Measurements from ENCODE around the gene ARL6IP6. TPM values are rescaled to one million over a fixed set of nuclear protein-coding genes. Genes with fewer than 3 reads are reported as not detected.

Gene ARL6IP6
- total RNA-seq, result 10 to 100 TPM; 17.5 to 28.5 (median 23.6) TPM

GRCh38 chr2:152718076-152718908 lies at the start of gene ARL6IP6:
TSS of gene ARL6IP6 (plus strand) at chr2:152718620. CDS start at chr2:152718625, 5 bp downstream.
- Histone ChIP-seq H3K36me3 (peaks cover 0 to 14% (median 7%) of the 10 kb centered on the region in 3 donors), H3K9me3 (no peaks in the 10 kb centered on the region), H3K4me1 (peaks cover 0 to 76% (median 19%) of the 10 kb centered on the region in 4 donors), H3K27me3 (no peaks in the 10 kb centered on the region), H3K27ac (peak within 1 kb of the TSS; percentile 94 to 99 (median 96)), H3K4me3 (peak within 1 kb of the TSS; percentile 81 to 91 (median 88))
- DNase-seq (ENCODE audit: low spot score in 2 of 2), result peak; percentile 89 to 90
- TF ChIP-seq CTCF (IDR thresholded peaks at IDR 0.05) (peak in 2 of 5 experiments; percentile 47 to 60), POLR2A (IDR thresholded peaks at IDR 0.05) (peak; percentile 69 to 73), EP300 (IDR thresholded peaks at IDR 0.05) (peak in 1 of 2 donors; percentile 85)
- 0% methylated on average over 41 to 65 of the region's 87 CpGs for WGBS, 2 donors

- H3K27me3 ChIP-seq, result no peaks in the 10 kb centered on the region
- TF ChIP-seq CTCF (IDR thresholded peaks at IDR 0.05) (no peak), EP300 (IDR thresholded peaks at IDR 0.05) (no peak), POLR2A (IDR thresholded peaks at IDR 0.05) (no peak)
- no peak overlapping the region for H3K4me3 ChIP-seq
- H3K4me1 ChIP-seq, result no peaks in the 10 kb centered on the region
- no peak overlapping the region for H3K27ac ChIP-seq
- WGBS, 2 donors, result 86% methylated on average over 4 of the region's 4 CpGs
- H3K9me3 ChIP-seq, result no peaks in the 10 kb centered on the region
- peaks cover 3 to 81% (median 14%) of the 10 kb centered on the region in 3 donors for H3K36me3 ChIP-seq
- no peak for DNase-seq (ENCODE audit: low spot score in 2 of 2)
Observed at GRCh38 chr2:152674334-152674733, 44.1 kb upstream of the ARL6IP6 start.

DNA sequence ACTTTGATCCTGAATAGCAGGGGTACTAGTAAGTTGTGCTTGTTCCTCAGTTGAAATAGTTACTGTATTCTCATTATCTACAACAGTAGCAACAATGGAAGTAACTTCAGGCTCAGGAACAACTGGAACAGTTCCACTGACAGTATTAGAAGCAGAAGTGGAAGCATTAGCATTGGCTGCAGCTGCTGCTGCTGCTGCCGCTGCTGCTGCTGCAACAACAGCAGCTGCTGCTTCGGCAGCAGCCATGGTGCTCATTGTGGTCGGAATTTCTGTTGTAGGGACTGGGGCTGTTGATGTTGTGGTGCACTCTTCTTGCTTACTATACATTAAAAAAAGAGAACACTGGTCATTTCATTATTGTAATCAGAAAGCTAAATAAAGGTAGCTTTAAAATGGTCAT lies 42.0 kb upstream of the ARL6IP6 start:
- DNase-seq (ENCODE audit: low spot score in 2 of 2), result no peak
- TF ChIP-seq POLR2A (IDR thresholded peaks at IDR 0.05) (no peak), EP300 (IDR thresholded peaks at IDR 0.05) (no peak), CTCF (IDR thresholded peaks at IDR 0.05) (no peak)
- H3K4me3 ChIP-seq, result no peak overlapping the region
- no peaks in the 10 kb centered on the region for H3K27me3 ChIP-seq
- no peaks in the 10 kb centered on the region for H3K9me3 ChIP-seq
- no peaks in the 10 kb centered on the region for H3K4me1 ChIP-seq
- H3K27ac ChIP-seq, result no peak overlapping the region
- H3K36me3 ChIP-seq, result peaks cover 3 to 79% (median 6%) of the 10 kb centered on the region in 3 donors
- 92 to 93% methylated on average over 3 of the region's 3 CpGs for WGBS, 2 donors

DNA sequence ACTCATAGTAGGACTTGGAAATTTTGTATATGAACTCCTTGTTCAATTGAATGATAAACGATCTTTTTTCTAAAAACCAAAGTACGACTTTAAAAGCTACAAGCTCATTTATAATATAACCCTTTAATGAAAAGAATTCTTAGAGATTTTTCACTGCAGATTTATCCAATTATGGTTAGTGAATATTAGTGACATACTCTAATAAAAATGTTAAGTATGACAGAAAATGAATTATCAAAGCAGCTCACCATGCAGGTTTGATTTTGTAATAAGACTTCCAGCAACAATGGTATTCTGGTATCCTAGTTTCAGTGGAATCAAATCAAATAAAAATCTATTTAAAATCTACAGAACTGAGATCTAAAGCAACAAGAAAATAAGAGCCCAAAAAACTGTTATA lies 39.6 kb upstream of the ARL6IP6 start:
- peaks cover 3 to 59% (median 6%) of the 10 kb centered on the region in 3 donors for H3K36me3 ChIP-seq
- H3K4me3 ChIP-seq, result no peak overlapping the region
- H3K4me1 ChIP-seq, result no peaks in the 10 kb centered on the region
- H3K27me3 ChIP-seq, result no peaks in the 10 kb centered on the region
- H3K9me3 ChIP-seq, result no peaks in the 10 kb centered on the region
- TF ChIP-seq CTCF (IDR thresholded peaks at IDR 0.05) (no peak), POLR2A (IDR thresholded peaks at IDR 0.05) (no peak), EP300 (IDR thresholded peaks at IDR 0.05) (no peak)
- DNase-seq (ENCODE audit: low spot score in 2 of 2), result no peak
- 65 to 78% methylated on average over 2 of the region's 2 CpGs for WGBS, 2 donors
- no peak overlapping the region for H3K27ac ChIP-seq

DNA sequence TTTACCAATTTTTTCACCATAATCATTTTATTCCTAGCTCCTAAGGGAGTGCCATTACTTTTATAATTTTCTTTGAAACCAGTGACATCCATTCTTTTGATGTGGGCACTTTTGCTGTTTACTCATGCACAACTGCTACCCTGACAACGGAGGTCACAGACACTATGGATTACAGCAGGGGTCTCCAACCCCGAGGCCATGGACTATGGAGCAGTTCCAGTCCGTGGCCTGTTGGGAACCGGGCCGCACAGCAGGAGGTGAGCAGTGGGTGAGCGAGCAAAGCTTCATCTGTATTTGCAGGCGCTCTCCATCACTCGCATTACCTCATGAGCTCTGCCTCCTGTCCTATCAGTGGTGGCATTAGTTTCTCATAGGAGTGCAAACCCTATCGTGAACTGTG lies 35.8 kb upstream of the ARL6IP6 start:
- no peaks in the 10 kb centered on the region for H3K27me3 ChIP-seq
- TF ChIP-seq CTCF (IDR thresholded peaks at IDR 0.05), result no peak
- TF ChIP-seq POLR2A (IDR thresholded peaks at IDR 0.05), result no peak
- no peak for TF ChIP-seq EP300 (IDR thresholded peaks at IDR 0.05)
- H3K4me1 ChIP-seq, result peaks cover 0 to 4% (median 0%) of the 10 kb centered on the region in 4 donors
- H3K4me3 ChIP-seq, result no peak overlapping the region
- no peak for DNase-seq (ENCODE audit: low spot score in 2 of 2)
- peaks cover 0 to 37% (median 6%) of the 10 kb centered on the region in 3 donors for H3K36me3 ChIP-seq
- 84 to 93% methylated on average over 9 of the region's 9 CpGs for WGBS, 2 donors
- H3K27ac ChIP-seq, result no peak overlapping the region
- no peaks in the 10 kb centered on the region for H3K9me3 ChIP-seq
